GM18526 (cell line): ENCODE results near the gene CRB1.

Experiments
- POLR2A ChIP-seq: IDR thresholded peaks from 3 replicates; pipeline ENCODE4 v1.6.1; 2011; ENCODE audit not compliant: insufficient read length; ENCODE audit errors: extremely low read depth

The CRB1 gene

DNA sequence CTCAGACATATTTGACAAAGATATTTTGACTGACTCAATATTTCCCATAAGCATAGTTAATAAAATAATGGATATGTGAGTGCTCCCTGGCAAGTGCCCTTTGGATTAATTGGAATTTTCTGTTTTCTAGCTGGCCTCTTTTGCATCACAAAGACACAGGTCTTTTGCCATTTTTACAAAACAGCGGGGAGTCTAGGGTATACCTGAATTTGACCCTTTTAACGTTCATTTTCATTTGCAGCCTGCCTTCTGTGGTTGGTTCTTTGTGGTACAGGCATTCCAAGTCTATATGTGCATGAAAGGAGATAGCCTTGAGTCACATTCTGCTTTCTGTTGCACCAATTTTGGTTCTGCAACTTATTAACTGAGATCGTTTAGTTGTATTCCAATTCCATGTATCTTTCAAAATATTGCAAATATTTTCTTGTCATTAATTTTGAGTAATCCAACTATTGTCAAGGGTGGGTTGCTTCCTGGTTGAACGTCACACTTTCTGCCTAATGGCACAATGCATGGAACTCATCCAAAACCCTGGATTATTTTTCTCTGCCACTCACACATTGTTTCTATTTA, 171.7 kb downstream of the CRB1 start:
- TF ChIP-seq POLR2A = no peak

DNA sequence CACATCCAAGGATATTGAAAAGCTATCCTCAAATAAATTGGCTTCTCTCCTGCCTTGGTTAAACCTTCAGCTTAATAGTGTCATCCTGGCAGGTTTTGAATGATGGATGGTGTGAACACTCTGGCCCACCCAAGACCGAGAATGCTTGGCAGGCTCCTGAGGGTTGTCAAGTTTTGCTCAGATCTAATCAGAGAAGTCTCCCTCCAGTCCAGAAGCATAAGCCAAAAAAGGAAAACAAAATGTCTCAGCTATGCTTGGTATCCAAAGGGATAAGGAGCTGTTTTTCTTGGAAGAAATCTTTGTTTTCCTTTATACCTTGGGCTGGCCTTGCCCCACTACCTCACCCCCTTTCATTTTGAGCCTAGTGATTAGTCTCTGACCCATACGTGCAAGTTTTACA, 172.7 kb downstream of the CRB1 start:
- no peak for TF ChIP-seq POLR2A

DNA sequence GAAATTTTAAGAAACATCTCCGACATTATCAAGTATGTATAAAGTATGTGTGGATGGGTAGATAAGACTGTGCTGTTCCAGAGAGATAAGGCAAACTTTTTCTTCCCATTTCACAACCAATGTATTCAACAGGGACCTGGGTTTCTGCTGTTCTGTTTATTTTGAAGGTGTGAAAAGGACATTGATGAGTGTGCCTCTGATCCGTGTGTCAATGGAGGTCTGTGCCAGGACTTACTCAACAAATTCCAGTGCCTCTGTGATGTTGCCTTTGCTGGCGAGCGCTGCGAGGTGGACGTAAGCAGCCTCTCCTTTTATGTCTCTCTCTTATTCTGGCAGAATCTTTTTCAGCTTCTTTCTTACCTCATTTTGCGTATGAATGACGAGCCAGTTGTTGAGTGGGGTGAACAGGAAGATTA, 174.0 kb downstream of the CRB1 start:
- TF ChIP-seq POLR2A = no peak

DNA sequence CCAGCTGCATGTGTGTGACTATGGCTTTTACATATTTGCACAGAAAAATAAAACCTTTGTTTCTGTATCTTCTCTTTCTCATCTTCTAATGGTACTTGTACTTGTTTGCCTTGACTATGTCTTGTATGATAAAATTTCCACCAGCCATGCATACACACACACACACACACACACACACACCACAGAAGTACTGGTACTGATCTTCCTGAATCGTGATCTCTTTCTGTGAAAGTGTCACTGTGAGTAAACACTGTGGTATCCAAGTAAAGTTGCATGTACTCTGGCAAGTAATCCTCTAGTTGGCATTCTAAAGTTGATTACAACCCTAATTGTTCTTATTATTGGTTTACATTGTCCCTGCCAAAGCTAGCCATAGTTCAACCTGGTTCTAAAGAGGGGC, 176.7 kb downstream of the CRB1 start:
- TF ChIP-seq POLR2A = no peak

DNA sequence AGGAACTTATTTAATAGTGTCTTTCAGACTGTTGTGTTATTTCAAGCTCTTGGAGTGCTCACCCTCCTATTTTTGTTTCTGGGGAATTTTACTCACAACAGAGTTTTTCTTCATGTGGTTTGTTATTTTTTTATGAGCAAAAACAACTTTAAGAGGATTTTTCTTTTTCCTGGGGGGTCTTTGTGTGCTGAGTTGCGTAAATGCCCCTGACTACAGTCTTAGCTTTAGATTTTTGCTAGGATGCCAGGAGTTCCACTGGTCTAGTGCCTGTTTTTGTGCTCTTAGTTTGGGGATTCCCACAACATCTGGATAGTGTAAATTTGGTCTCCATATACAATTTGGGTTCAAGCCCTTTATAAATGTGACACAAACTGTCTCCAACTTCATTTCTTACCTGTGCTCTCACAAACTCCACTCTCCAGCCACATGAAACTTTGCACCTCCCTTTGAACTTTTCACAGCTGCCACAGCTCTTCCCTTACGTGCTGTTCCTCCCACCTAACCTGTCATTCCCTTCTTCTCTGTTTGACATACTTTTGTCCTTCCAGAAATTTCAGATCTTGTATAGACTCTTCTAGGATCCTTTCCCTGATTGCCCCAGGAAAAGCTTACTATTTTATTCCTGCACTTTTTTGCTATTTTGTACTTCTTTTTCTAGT, 180.2 kb downstream of the CRB1 start:
- TF ChIP-seq POLR2A = no peak

DNA sequence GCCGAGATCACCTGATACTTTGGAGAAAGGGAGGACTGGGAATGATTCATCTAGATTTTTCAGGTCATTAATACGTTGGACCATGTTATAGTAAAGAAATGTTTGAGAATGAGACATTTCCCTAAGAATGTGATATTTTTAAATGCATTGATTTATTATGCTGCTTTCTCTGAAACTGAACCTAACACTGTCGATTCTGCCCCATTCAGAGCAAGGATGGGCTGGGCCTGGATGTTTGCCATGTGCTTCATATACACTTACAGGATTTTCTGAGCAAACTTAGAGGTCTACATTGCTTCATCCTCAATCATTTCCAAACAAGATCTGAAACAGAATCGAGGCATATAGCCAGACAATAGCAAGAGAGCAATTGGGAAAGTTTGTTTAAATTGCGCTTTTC, 183.3 kb downstream of the CRB1 start:
- no peak for TF ChIP-seq POLR2A

DNA sequence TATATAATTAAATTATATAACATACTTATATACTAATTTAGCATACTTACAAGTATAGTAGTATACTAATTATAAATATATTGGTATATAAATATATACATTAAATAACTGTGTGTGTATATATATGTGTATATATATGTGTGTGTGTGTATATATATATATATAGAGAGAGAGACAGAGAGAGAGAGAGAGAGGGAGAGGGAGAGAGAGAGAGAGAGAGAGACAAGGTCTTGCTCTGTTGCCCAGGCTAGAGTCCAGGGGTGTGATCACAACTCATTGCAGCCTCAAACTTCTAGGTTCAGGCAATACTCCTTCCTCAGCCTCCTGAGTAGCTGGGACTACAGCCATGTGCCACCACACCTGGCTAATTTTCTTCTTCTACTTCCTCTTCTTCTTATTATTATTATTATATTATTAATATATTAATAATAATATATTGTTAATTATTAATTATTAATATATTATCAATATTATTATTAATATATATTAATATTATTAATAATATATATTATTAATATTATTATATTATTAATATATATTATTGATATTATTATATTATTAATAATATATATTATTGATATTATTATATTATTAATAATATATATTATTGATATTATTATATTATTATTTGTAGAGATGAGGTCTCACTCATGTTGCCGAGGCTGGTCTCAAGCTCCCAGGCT, 185.5 kb downstream of the CRB1 start:
- no peak for TF ChIP-seq POLR2A

DNA sequence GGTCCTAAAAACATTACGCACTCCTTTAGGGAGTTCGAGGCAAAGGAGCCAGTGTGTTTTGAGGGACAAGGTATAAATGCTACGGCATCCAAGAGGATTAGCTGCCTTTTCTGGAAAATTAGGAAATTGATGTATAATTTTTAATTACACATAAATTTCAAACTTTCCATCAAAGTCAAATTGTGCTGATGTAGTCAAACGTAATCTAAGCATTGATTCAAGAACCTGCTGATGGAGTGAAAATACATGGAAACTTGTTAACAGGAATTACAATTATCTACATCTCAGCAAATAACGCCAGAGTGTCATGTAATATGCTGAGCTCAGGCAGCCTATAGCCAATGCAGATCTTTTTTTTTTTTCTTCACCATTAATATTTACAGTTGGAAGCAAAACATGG, 194.5 kb downstream of the CRB1 start:
- no peak for TF ChIP-seq POLR2A

DNA sequence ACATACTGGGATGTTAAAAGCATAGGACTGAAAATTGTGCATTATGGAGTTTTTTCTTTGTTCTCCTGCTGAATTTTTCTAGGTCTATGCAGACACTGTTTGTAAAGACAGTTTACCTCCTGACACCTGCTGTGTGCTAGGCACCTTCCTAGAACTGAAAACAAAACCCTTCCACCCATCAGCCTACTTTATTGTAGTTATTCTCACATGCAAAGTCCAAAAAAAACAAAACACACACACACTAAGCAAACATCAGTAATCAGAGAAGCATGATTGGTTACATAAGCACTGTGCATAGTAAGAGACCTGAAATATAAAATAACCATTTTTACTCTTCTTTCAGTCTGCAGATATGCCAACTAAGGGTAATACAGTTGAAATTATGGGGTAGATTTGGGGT, 195.1 kb downstream of the CRB1 start:
- no peak for TF ChIP-seq POLR2A

DNA sequence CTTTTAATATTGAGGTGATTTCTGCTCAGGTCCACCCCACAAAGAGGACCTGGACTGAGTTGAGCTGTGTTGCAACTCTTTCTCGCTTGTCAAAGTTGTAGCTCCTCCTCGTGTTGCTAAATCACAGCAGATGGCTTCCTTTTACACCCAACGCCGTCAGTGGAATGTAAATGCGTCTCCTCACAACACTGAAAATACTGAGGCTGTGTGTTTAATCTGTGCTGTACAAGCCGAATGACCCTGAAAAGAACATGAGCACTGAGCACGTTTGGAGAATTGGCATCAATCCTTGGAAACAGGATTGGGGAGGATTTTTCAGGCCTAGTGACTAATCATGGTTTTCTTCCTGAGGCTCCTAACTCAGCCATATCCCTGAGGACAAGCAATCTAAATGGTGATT, 196.0 kb downstream of the CRB1 start:
- TF ChIP-seq POLR2A = no peak

DNA sequence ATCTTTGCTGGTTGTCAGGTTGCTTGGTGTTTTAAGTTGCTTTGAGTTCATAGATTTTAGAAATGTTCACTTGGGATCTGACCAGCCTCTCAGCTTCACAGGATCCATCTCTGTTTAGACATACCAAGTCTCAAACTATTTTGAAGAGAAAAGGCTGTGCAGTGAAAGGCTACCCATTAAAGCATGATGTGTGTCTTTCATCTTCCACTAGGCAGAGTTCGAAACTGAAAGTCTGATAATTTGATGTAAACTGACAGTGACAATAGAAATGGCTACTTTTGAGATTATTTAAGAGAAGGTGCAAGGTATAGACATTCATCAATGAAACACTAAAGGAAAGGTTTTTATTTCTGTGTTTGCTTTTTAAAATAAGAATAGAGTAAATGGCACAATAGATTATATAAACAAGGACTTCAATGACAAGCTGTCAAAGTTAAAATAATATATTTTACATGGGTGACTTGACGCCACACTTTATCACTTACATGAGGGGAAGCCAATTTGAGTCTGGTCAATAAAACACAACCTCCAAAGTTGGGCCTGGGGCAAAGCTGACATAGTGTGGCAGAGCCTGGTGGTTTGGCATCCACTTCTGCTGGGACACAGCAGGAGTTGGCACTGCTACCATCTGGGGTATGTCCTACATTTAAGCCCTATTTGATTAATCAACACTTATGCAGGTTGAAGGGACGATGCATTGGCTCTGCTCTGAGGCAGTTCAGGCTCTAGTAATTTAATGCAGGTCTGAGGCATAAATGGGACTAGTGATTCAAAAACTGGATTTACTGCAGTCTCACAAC, 197.7 kb downstream of the CRB1 start:
- TF ChIP-seq POLR2A = no peak

DNA sequence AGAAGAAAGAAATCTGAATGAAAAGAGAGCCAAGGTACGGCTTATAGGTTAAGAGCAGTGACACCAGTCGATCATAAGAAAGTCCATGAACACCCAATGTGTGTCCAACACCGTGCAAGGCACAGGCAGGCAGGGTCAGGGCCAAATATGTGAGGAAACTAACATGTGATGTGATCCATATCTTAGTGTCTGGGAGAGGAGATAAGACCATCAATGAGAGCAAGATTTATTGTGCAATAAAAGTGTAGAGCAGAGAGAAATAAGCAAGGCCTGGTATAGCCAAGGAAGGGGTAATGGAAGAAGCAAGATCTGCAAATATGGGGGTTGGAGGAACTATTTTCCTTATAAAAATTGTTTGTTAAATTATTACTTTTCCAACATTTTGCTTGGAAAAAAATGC, 198.8 kb downstream of the CRB1 start:
- TF ChIP-seq POLR2A = no peak

DNA sequence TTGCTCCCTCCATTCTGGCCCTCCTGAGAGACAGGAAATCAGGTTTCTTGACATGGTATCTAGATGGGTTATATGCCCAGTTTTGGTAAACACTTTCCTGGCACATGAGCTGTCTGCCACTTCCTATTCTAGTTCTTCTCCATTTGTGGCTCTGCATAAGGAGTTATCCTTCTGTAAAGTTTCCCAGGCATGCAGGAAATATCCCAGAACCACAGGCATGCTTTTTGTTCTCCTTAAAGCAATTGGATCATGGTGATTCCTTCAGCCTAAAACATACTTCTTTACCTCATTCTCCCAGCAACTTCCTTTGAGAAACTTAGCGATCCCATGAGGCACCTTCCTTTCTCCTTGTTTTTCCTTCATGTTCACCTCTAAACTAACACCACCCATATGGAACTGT, 199.8 kb downstream of the CRB1 start:
- TF ChIP-seq POLR2A = no peak

DNA sequence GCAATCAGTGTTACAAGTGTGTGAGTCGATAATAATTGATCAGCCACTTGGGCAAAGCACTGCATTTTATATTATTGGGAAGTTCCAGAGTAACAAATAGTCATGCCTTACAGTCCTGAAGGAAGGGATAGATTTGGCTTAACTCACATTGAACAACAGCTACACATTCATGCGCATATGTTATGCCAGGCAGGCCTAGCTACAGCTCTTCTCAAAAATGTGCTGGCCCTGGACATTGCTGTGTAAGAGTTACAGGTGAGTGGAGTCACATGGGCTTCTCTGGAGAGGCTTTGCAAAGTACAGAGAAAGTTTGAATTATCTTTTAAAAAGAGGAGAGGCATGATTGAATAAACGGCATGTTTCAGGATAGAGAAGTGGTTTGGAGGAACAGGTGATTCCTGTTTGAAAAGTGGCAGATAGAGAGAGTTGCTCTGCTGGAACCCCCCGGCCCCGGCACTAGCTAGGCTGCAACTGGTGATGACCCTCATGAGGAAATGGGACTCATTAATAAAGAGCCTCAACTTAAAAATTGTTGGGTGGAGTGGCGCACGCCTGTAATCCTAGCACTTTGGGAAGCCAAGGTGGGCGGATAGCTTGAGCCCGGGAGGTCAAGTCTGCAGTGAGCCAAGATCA, 200.6 kb downstream of the CRB1 start:
- TF ChIP-seq POLR2A = no peak

DNA sequence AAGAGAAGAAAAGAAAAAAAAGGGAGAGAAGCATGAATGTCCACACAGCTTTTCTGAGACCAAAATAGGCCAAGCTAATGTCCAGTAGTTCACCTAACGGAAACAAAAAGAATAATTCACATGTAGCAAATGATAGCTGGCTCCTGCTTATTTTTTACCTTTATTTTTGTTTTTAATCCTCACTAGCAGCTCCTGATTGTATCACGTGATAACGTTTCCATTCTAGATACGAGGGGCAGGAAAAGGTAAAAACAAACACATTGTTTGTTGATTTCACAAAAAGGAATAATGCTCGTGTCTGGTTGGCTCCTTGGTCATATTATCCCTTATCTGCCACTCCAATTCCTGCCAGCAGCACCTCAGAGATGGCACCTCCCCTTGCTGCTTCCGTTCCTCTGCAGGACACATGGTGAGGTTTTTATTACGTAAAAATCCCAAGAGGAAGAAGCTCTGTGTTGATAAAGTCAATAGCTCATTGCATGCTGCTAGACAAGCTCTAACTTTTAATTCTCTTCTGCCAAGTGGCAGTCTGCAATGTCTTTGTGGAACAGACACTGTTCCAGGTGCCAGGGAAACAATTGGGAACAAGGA, 201.7 kb downstream of the CRB1 start:
- TF ChIP-seq POLR2A = no peak
